Esophagus squamous epithelium (tissue), 5 donors: ENCODE measurements around the gene ARHGAP42. TPM values are rescaled to one million over a fixed set of nuclear protein-coding genes. Genes with fewer than 3 reads are reported as not detected.

ENCODE experiments used
- DNase-seq: peaks from one replicate; lab custom pipeline; 2025; lab: John Stamatoyannopoulos, UW
- H3K27ac ChIP-seq, 4 donors: fragments of 200-600 bp; sonication (generic); one replicate each; pipeline ENCODE4 v1.5.1; 2016 to 2019; ENCODE audit warnings: mild to moderate bottlenecking in 1 of 4
- H3K27me3 ChIP-seq, 4 donors: fragments of 200-600 bp; sonication (generic); 1 replicate in 3 of 4; 2 replicates in 1 of 4; pipeline versions ENCODE4 v1.5.1 to v1.6.0; 2017 to 2021; ENCODE audit warnings: antibody characterized with exemption in 1 of 4
- H3K36me3 ChIP-seq, 3 donors: fragments of 200-600 bp; sonication (generic); one replicate each; pipeline ENCODE4 v1.5.1; 2016 to 2019
- H3K4me1 ChIP-seq, 3 donors: fragments of 200-600 bp; sonication (generic); one replicate each; pipeline ENCODE4 v1.5.1; 2017 to 2019
- H3K4me3 ChIP-seq, 4 donors: fragments of 200-600 bp; sonication (generic); 1 replicate in 3 of 4; 2 replicates in 1 of 4; pipeline ENCODE4 v1.5.1; 2016 to 2019; ENCODE audit warnings: mild to moderate bottlenecking in 2 of 4, moderate library complexity in 1 of 4
- H3K9me3 ChIP-seq, 3 donors: fragments of 200-600 bp; sonication (generic); one replicate each; pipeline ENCODE4 v1.5.1; 2016 to 2019
- CTCF ChIP-seq, 6 experiments: fragments of 450-650 bp in 4 of 6; fragments of 200-600 bp in 2 of 6; sonication (generic) in 2 of 6; IDR thresholded peaks; one replicate each; pipeline ENCODE4 v1.5.1; 2016 to 2019; ENCODE audit warnings: antibody characterized with exemption in 6 of 6, mild to moderate bottlenecking in 4 of 6, moderate library complexity in 4 of 6
- POLR2A ChIP-seq, 4 donors: fragments of 450-650 bp; IDR thresholded peaks; one replicate each; pipeline ENCODE4 v1.6.1; 2017; ENCODE audit warnings: antibody characterized with exemption in 4 of 4, mild to moderate bottlenecking in 4 of 4, moderate library complexity in 3 of 4
- WGBS, 2 donors: methylation state at CpG; one replicate each; pipeline ENCODE4 v1.1.5; 2018; 5-methylcytosine and 5-hydroxymethylcytosine counted together
- intact Hi-C: fragments of 100-400 bp; cut with DNase I; formaldehyde crosslinking; loops from one replicate; pipeline ENCODE4 v1.15.0; 2022
- total RNA-seq, 4 donors: library from RNA; depleted of rRNA; stranded (reverse); fragments of >200 nt; gene quantifications; one replicate each; pipeline ENCODE4 v1.1.0, GENCODE V29; 2016
- donor health status: DM: yes; HTN: yes; CAD: no.

ARHGAP42 gene
- total RNA-seq, 4 donors from 2014 or later: 3.5 to 10.1 (median 6.4) TPM

GRCh38 chr11:100731471-100731870, 44.4 kb downstream of the ARHGAP42 start:
- Histone ChIP-seq H3K9me3 (no peaks in the 10 kb centered on the region), H3K27me3 (no peaks in the 10 kb centered on the region), H3K4me1 (no peaks in the 10 kb centered on the region), H3K36me3 (no peaks in the 10 kb centered on the region), H3K27ac (no peak overlapping the region), H3K4me3 (no peak overlapping the region)
- intact Hi-C loops: no loop called here
- TF ChIP-seq CTCF (IDR thresholded peaks at IDR 0.05): no peak
- TF ChIP-seq POLR2A (IDR thresholded peaks at IDR 0.05): no peak
- no peak for DNase-seq
- WGBS, 2 donors: 75 to 82% methylated on average over 1 of the region's 1 CpG

GRCh38 chr11:100732949-100733348, 45.9 kb downstream of the ARHGAP42 start:
- intact Hi-C loops: no loop called here
- Histone ChIP-seq H3K4me1 (no peaks in the 10 kb centered on the region), H3K9me3 (no peaks in the 10 kb centered on the region), H3K27ac (no peak overlapping the region), H3K4me3 (no peak overlapping the region), H3K36me3 (no peaks in the 10 kb centered on the region), H3K27me3 (no peaks in the 10 kb centered on the region)
- DNase-seq: no peak
- TF ChIP-seq POLR2A (IDR thresholded peaks at IDR 0.05) (no peak), CTCF (IDR thresholded peaks at IDR 0.05) (no peak)

DNA sequence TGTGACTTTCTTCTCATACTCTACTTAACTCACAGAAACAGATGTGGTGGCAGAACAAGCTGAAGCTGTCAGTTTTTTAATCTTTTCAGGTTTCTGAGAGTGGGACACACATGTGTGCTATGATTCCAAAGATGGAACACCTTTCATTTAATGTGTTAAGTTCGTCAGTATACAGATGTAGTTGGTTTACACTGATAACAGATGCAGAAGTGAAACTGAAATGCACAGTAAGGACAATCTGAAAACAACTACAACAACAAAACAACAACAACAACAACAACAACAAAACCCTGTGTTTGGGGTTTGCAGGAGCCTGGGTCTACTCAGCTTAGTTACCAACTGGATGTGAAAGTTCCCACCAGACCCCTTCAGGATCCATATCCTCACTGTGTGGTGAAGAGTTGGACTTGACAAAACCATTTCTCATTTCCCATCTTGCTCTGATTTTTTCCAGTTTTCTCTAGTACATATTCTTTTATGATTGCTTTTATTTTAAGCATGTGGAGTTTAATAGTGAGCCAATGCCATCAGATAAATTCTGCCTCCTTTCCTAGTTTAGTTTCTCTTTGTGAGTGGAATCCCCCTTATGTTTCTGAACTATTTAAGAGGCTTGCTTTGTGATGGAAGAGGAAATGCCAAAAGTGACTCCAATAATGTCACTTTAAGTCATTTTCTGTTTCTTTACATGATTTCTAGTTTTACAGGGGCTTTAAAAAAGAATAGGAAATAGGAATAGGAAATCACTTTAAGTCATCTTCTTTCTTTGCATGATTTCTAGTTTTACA, 47.8 kb downstream of the ARHGAP42 start:
- H3K36me3 ChIP-seq: no peaks in the 10 kb centered on the region
- 64 to 69% methylated on average over 1 of the region's 1 CpG for WGBS, 2 donors
- intact Hi-C loops: no loop called here
- TF ChIP-seq CTCF (IDR thresholded peaks at IDR 0.05) (no peak), POLR2A (IDR thresholded peaks at IDR 0.05) (no peak)
- no peak for DNase-seq
- peaks cover 0 to 11% (median 0%) of the 10 kb centered on the region in 3 donors for H3K4me1 ChIP-seq
- no peak overlapping the region for H3K4me3 ChIP-seq
- H3K27ac ChIP-seq: no peak overlapping the region
- H3K27me3 ChIP-seq: no peaks in the 10 kb centered on the region
- no peaks in the 10 kb centered on the region for H3K9me3 ChIP-seq

DNA sequence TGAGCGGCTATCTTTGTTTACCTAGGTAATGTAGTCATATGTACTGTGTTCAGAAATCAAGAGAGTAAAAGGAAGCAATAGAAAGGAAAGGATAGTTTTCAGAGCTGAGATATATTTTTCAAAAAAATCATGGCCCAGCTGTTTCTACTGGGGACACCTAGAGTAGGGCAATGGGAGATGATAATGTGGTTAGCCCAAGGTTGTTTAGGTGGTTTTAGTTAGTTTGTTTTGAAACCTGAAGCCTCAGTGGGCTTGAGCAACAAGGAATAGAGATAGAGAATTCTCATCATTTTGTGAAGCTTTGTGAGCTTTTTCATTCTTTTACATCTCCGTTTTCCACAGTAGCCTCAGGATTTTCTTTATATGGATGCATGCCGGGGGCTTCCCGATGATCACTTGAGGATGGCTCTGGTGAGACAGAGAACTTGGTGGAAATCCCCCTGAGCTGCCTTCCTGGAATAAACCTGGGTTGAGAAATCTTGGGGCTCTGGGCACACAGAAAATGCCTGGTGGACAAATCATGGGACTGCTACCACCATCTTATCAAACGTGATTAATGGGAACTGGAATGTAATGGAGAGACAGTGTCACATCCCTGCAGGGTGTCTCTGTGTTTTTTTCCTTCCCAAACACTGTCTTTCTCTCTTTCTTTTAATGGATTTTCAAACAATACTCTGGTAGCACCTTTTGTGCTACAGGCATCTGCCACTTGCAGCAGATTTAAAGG, 49.0 kb downstream of the ARHGAP42 start:
- Histone ChIP-seq H3K4me3 (no peak overlapping the region), H3K9me3 (no peaks in the 10 kb centered on the region), H3K27me3 (no peaks in the 10 kb centered on the region), H3K4me1 (peaks cover 0 to 23% (median 3%) of the 10 kb centered on the region in 3 donors), H3K36me3 (no peaks in the 10 kb centered on the region), H3K27ac (no peak overlapping the region)
- WGBS, 2 donors: 65 to 74% methylated on average over 4 to 5 of the region's 5 CpGs
- DNase-seq: no peak
- intact Hi-C loops: no loop called here
- TF ChIP-seq POLR2A (IDR thresholded peaks at IDR 0.05): no peak
- no peak for TF ChIP-seq CTCF (IDR thresholded peaks at IDR 0.05)

DNA sequence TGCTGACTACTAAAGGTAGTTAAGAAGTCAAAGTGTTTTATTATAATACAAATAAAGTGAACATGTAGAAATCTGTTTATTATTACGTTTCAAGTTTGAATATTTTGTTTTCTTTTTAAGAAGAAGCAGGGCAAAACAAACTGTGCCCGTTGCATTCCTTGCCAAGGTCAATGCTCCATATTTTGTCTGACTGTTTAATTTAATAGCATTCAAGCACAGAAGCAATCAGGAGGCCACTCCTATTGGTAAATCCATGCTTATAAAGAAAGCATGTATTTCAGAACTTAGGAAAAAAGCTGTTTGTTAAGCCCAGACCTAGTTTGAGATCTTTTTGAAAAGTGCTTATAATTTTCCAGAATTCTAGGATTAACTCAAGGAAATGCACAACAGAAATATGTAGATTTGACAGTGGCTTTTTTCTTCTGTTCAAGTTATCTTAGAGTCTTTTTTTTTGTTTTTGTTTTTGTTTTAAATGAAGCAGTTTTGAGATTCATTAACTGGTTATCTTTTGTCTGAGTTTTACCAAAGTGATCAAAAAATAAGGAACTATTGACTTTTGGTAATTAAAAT, 51.7 kb downstream of the ARHGAP42 start:
- TF ChIP-seq CTCF (IDR thresholded peaks at IDR 0.05) (no peak), POLR2A (IDR thresholded peaks at IDR 0.05) (no peak)
- Histone ChIP-seq H3K27ac (no peak overlapping the region), H3K4me1 (peaks cover 3 to 24% (median 3%) of the 10 kb centered on the region in 3 donors), H3K9me3 (no peaks in the 10 kb centered on the region), H3K27me3 (no peaks in the 10 kb centered on the region), H3K4me3 (no peak overlapping the region), H3K36me3 (no peaks in the 10 kb centered on the region)
- WGBS, 2 donors: 40% methylated on average over 2 of the region's 2 CpGs
- DNase-seq: no peak
- intact Hi-C loops: no loop called here
